NCI-H2107 treated with DMSO at 0.1 percent for 48 hours (cell line): Measurements from ENCODE around the gene SSBP4.

Experiments used
- DNase-seq: peaks from one replicate; lab custom pipeline; 2025; ENCODE audit not compliant: unreplicated experiment; lab: John Stamatoyannopoulos, UW

The SSBP4 gene

GRCh38 chr19:18431351-18432197, 12.4 kb downstream of the SSBP4 start:
- DNase-seq, result no peak

GRCh38 chr19:18432275-18433014, 13.2 kb downstream of the SSBP4 start:
- no peak for DNase-seq

GRCh38 chr19:18433015-18433691, 14.0 kb downstream of the SSBP4 start:
- DNase-seq, result no peak

- DNase-seq, result no peak
Measured at GRCh38 chr19:18433735-18434398, 14.7 kb downstream of the SSBP4 start.

GRCh38 chr19:18434411-18435175, 15.4 kb downstream of the SSBP4 start:
- DNase-seq, result no peak

- DNase-seq, result no peak
Measured at GRCh38 chr19:18435178-18435841, 16.1 kb downstream of the SSBP4 start.

- no peak for DNase-seq
Measured at GRCh38 chr19:18435842-18436670, 16.9 kb downstream of the SSBP4 start.

- DNase-seq, result no peak
Measured at GRCh38 chr19:18436671-18437490, 17.7 kb downstream of the SSBP4 start.

- DNase-seq, result no peak
Measured at GRCh38 chr19:18437491-18438330, 18.5 kb downstream of the SSBP4 start, which contains the start of gene ISYNA1. ISYNA1 (minus strand) TSS chr19:18438133; CDS start chr19:18437979, 154 bp downstream.

GRCh38 chr19:18438331-18439024, 19.3 kb downstream of the SSBP4 start:
- DNase-seq, result no peak

- no peak for DNase-seq
Measured at GRCh38 chr19:18439025-18439909, 20.1 kb downstream of the SSBP4 start.

- DNase-seq, result no peak
Measured at GRCh38 chr19:18439910-18440237, 20.7 kb downstream of the SSBP4 start.

- no peak for DNase-seq
Measured at GRCh38 chr19:18440415-18440877, 21.2 kb downstream of the SSBP4 start.

GRCh38 chr19:18440936-18441803, 22.0 kb downstream of the SSBP4 start:
- no peak for DNase-seq
